ENCODE data around the gene SORCS3.

Gene SORCS3

DNA sequence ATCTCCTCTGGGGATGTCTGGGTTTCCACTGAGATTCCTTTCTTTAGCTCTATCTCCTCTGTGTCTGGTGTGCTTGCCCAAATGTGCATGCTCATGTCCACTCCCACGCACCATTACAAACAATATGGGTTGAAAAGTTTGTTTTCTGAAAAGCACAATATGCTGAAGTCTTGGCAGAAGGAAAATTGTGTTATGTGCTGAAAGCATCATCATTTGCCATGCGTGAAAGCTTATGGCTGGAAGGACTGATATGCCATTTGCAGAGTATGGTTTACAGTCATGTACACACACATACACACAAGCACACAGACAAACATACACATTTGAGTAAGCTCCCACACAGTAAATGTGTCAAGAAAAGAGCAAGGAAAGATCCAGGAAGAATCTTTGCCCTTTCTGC, 231.6 kb downstream of the SORCS3 start:
- no peak for DNase-seq

DNA sequence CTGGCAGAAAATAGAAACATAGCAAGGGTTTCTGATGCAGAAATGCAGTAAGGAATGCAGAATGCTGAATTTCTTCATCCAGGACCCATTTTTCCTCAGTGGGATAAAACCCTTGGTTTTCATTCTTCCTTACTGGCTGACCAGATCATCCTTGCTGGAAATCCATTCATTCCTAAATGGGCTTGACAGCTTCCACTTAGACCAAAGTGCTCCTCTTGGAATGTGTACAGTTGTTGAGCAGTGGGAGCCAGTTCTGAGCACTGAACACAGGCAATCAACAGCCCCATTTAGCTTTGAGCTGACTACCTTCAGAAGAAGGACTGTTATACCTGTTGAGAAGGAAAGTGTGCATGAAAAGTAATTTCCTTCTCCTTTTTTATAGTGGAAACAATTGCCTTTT, 232.1 kb downstream of the SORCS3 start:
- no peak for DNase-seq

DNA sequence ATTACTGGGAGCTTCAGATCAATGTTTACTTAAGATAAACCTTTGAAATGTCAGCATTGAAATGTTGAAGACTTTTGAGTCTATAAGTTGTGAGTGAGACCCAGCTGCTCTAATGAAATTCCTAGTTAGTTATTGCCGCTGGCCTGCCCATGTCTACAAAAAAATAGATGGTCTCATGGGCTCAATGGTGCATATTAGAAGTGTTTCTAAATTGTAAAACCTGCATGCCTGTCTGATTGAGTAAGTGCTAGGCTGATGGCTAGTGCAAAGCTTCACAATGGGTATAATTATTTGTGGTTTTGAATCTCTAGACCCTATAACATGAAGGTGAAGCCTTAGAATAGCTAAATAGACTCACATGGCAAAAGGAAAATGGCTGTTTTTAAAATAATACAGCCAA, 234.5 kb downstream of the SORCS3 start:
- DNase-seq = no peak

DNA sequence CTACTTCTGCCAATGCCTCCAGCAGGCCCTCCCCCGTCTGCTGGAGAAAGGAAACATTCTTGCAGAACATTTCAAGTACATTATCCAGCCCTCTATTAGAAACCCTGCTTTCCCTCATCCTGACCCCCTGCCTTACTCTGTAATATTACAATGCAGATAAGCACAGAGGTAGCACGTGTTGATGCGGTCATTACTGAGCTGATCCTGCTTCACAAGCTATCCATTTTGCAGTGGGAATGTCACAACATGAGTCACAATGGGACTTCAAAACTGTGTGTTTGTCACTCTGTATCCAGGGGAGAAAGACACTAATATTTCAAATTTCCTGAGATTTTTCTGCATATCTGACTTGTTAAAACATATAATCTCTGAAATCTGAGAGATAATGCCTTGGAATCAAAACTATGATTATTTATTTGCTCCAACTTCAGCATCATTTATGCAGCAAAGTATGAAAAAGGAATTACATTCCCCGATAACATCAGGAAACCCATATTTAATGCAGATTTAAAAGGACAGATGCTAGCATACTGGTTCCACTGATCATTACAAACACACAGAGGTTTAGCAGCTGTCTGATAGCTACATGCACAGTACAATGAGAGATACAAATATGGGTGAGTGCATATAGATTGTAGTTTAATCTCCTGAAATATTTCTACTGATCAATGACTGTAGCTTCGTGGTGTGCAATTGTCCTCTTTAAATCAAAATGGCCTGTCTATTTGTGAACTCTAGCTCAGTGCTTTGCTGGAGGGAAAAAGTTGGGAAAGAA, 239.7 kb downstream of the SORCS3 start:
- DNase-seq = no peak

DNA sequence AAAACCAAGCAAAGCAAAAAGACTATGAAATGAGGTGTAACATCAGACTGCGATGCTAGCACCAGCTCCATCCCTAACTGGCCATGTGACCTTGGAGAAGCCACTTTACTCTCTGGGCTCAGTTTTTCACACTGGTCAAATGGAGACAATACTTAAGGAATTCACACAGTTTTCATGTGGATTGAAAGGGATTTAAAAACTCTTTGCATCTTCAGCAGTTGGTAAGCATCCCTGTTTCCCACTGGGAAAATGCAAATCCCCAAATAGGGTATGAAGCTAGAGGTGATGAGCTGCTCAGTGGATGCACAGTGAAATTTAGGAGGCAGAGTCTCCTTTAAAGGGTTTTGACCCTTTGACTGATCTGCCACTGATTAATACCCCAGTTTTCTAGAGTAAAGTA, 240.7 kb downstream of the SORCS3 start:
- DNase-seq = no peak

DNA sequence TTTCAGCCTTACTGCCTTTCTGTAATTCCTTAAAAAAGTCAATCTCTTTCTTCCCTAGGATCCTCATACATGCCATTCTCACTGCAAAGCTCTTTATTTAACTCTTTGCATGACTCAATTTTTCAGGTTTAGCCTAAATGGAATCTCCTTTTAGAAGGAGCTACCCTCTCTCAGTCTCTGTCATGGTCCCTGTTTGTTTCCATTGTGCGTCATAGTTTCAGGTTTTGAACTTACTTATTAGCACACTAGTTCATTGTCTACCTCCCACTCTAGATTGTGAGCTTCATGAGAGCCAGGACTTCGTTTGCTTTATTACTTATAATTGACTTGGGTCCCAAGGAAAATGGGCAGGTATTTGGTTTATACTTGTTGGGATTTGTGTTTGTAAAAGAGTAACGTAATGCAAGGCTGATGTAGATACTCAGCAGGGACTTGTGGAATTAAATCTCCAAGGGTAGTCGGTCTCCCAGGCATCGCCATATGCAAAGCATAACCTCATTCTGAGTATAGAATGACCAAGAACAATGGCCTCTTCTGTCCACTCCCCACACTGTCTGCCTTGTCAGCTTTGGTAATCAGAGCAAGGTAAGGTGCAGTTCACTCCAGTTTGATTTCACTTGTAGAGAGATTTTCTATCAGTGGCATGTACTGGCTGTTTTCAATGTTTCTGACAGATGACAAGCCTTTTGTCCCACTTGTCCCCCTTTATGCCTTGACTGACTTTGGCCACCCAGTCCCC, 252.0 kb downstream of the SORCS3 start:
- DNase-seq = no peak

DNA sequence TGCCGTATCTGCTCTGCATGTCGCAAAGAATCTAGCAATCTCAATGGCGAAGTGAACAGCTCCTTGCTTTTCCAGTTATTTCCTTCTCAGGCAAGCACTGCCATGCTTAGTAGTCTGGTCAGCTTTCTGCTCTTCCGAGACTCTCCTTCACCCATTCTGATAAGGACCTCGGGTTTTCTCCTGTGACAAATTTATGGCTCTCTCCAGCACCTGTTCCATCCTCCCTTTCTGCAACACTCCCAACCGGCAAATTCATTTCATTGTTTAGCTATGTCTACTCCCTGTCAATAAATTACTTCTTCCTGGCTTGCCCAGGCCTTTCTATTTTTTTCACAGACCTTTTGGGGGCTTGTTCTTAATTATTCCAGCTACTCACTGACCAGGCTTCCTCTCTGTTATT, 252.6 kb downstream of the SORCS3 start:
- no peak for DNase-seq

DNA sequence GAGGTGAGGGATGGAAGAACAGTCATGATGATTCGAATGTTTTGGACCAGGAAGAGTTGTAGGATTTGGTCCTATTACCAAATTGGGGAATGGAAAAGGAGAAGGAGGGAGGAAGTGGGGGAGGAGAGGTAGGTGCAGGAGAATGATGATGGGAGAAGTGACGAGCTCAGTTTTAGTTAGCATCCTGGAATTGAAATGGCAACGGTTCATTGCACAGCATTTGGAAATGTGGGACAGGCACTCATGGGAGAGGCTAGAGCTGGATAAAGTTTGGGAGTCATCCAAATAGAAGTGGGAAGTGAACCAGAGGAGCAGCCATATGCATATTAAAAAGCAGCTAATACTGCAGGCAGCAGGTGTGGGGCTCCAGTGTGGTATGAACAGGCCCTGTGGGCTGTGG, 253.6 kb downstream of the SORCS3 start:
- no peak for DNase-seq

DNA sequence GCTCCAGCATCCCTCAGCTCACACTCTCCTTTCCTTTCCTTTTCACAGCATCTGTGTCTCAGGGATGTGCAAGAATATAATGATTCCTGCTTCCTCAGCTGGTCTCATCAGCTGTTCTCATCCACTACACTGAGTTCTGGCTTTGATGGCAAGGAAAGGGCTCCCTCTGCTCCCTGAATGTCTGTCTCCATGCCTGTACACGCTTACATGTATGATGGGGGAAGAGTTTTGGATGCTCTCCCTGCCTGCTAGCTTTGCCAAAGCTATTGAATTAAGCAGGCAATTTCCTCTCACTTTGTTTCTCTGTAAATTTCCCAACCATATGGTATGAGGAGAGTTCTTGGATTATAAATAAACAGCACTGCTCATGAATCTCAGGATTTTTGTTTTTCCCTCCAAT, 254.5 kb downstream of the SORCS3 start:
- no peak for DNase-seq

DNA sequence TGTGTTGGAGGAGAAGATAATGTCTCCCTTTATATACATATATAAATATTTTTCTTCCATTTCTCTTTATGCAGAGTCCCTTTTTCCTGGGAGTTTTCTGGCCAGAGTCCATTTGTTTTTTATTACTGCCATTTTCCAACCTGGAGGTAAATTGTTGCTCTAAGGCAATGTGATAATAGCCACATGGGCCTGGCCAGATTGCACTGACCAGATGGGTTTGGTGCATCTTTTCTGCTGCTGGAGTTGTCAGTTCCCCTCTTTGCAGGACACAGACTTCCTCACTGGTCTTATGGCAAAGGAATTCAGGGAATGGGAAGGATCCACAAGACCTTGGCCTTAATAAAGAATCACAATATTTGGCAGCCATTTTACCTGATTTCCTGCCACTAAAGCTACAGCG, 254.9 kb downstream of the SORCS3 start:
- no peak for DNase-seq

DNA sequence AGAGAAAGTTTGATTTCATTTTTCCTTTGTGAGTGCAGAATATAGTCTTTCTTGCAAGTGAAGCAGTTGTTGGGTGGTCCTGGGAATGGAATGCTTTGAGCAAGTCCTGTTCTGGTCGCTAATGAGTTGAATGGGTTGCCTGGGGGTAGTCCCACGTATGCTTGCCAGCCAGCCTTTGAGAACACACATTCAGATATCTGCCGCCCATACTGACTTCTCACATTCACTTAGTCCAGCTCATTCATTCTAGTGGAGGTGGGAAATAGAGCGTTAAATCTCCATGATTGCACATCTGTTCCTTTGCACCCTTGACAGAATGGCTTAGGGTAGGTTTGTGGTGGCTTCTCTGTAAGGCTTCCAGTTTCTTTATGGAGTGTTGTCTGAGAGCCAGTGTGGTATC, 256.6 kb downstream of the SORCS3 start:
- DNase-seq = no peak

DNA sequence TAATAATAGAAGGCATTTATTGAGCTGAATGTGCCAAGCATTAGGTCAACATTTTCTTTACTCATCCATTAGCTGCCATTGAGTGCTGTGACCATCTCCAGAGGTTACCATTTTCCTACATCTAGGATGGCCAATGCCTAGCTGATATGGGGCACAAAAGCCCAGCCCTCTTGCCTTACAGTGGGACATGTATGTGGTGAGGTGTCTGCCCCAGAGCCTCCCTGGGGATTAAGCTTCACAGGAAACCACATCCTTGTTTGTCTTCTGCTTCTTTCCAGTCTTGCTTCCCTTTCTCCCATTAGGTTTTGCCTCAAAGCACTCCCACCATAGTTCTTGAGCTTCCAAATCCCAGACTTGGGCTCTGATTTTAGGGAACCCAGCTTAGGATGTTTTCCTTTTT, 258.7 kb downstream of the SORCS3 start:
- no peak for DNase-seq

DNA sequence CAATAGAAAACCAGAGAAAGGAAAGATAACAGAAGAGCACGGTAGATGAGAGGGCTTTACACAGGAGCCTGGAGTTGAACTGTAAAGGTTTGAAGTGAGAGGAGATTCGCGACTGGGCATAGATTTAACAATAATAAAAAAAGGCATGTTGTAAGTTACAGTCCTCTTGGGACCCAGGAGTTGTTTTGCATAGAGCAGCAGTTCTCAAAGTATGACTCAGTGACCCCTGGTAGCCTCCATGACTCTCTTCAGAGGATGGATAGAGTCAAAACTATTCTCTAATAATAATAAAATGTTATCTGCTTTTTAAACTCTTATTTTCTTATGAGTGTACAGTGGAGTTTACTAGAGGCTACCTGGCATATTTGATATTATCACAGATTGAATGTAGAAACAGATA, 262.3 kb downstream of the SORCS3 start:
- no peak for DNase-seq

DNA sequence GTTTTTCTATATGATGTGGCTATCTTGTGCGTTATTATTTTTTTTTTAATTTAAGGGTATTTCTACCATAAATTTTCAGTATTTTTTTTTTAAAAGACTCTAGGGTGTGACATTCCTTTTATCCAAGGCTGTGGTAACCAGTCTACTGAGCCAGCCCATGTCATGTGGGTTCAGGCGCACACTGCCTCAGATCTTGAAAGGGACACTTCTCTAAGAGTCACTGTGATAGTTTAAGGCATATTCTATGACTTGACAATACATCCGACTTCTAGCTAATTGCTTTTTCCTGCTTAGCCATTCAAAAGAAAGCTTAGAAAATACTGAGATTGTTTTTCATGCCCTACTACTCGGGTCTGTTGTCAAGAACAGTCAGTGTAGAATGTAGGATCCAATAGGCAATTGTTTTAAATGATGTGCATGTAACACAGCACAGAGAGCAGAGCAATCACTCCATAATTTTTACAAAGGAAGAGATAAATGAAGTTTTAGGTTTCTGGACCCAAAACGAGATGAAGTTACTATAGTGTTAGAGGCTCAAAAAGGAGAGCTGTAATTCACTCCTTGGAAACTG, 263.7 kb downstream of the SORCS3 start:
- DNase-seq = no peak

DNA sequence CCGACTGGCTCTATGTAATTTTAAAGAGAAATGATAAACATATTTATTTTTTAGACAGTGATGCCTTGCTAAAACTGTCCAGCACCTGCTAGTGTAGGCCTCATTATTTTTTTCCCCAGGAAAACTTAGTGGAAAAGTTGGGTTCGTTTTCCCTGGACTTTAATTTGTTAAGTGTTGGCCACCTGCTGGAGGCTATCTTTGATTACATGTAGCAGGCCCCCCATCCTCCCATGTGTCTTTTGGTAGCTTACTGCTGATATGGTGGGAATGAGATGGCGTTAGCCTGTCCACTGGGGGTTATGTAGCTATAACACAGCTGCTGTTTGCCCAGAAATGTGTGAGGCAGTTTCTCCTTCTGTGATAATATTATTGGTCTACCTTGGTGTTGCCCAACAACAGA, 265.0 kb downstream of the SORCS3 start:
- no peak for DNase-seq

DNA sequence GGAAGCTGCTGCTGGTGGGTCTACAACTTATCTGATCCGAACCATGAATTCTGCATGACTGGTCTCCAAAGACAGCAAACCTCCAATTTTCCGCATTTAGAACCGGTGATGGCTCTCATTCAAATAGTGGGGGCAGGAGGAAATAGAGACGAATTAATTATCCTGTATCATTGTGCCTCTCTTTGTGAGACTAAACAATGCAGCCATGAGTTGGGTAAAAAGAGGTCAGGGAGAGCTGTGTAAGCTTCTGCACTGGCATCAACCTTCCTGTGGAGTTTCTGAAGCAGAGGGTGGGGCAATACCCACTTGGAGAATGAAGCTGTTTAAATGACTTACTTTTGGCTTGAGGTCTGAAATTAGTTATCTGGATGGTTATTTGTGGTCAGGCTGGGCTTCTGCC, 266.4 kb downstream of the SORCS3 start:
- DNase-seq = no peak

DNA sequence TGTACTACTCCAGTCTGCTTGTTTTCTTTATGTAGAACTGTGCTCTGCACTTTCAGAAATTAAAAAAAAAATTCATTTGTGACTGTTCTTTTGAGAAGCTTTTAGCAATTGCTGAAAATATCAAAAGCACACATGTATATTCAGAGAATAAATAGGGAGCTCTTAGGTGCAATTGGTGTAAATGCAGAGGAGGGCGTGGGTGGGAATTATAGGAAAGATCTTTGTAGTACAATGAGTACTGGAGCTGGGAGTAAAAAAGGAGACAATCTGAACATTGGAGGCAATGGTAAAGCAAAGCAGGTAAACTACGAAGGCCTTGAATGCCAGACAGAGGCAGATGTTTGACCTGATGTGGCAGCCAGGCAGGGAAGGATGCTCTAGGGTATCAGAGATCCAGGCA, 267.5 kb downstream of the SORCS3 start:
- DNase-seq = no peak

DNA sequence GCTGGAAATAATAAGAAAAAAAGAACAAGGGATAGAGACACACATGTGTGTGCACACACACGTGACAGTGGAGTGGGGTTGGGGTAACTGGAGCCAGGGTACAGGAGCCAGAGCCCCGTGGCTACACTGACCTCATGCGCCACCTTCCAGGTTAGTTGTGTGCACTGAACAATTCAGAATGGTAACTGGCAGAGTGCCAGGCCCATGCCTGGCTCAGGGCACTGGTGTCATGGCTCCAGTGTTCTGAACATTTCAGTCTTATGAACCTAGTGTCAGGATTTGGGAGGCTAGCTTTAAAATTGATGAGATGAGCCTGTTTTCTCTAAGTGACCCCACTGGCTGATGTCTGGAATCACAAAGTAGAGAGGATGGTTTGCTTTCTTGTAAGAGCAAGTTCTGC, 269.6 kb downstream of the SORCS3 start:
- no peak for DNase-seq

DNA sequence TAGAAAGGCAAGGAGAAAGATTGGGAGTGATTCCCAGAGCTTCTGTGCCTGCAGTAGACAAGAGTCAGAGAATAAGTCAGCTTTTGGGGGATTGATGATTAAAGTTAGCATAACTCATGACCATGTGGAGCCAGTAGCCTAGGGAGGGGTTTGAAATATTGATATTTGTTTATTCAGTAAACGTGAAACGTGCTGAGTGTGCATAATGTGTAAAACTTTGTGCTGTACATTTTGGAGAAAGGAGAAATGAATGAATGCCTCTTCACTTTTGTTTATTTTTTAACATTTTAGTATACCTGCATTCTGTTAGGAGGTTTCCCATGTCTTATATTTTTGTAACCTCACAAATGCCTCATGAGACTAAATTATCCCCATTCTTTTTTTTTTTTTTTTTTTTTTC, 272.3 kb downstream of the SORCS3 start:
- no peak for DNase-seq

DNA sequence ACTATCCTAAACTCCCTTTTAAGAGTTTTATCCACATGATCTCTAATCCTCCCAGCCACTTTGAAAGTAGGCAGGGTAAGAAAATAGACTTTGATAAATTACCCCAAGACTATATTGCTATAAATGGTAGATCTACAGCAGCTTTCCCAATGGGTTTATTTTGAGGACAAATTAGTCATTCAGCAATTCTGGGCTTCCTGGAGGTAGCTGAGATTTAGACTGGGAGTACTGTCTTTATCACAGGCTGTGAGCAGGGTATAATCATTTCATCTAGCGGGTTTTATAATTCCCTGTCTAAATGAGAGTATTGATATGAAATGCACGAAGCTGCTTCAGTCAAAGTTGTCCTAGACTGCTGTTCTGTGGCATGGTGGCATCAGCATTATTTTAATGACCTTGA, 279.4 kb downstream of the SORCS3 start:
- no peak for DNase-seq

DNA sequence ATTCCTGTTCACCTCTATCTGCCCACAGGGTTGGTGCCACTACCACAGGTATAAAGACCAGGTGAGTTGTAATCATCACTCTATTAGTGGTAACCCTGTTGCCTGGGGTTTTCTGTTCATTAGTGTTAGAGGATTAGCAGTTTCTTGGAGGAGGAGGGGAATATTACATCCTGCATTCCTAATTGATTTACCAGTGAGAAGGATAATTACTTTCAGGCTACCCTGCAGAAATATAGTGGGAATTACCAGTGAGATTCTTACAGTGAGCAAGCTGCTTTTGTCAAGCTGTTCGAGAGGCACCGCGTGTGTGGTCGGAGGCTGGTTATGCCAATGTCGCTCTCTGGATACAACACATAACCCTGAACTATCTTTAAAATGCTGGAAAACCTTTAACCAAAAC, 280.7 kb downstream of the SORCS3 start:
- DNase-seq = no peak

DNA sequence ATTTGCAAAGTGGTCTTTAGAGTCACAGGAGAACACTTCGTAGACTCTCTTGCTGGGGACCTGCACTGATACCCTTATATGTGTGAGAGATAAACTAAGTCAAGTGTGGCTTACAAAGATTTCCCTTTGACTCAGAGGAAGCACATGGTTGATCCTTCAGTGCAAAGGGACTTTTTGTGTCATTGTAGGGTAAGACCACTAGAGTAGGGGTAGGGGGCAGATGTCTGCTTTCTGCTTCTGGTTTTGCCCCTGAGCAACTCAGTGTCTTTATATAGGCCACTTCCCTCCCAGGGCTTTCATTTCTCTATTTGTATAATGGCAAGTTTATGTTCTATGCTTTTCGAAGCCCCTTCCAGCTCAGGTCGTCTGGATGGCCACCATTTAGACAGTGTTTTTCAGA, 281.7 kb downstream of the SORCS3 start:
- no peak for DNase-seq

DNA sequence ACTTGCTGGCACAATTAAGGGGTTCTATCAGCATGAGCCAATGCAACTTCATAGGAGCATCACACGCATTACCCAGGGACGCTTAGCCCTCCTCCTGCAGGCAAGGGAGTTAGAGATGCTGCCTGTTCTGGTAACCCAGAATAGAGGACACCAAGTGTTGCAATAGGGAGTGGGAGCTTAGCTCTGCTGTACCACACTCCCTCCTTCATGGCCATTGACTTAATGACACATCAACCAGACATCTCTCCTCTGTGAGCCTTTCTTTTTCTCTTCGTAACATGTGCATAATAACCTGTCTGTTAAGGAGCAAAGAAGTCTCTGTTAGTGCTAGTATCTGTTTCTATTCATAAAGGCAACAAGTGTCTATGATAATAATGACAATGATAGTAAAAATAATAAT, 282.4 kb downstream of the SORCS3 start:
- DNase-seq = no peak

DNA sequence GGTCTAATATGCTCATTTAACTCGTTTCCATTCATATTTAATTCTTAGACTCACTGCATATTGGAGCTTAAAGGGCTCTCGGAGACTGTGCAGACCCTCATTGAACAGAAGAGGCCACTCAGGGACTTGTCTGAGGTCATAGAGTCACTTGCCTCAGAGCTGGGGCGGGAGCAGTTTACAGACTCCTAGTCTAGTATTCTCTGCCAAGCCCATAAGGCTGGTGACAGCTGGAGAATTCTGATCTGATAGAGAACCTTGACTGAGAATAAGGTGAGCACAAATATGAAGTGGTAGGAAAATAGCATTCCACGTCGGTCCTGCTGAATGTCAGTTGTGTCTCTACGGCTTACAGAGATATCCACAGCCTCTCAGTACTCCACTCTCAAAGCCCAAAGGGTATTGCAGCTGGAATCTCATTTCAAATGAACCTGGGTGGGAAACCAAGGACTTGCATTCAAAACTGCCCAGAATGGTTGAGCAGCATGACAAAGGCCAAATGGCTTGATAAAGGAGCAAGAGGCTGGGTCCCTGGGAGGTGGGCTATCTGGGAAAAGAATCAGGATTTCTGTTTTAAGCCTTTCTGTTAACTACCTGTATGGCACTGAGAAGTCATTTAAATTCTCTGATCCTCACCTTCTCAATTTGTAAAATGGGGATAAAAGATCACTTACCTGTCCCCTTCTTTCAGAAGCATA, 283.2 kb downstream of the SORCS3 start:
- no peak for DNase-seq

All from activated CD8-positive, alpha-beta memory T cell treated with anti-CD3 and anti-CD28 coated beads for 24 hours (primary cell).